Peyer's patch (tissue), 4 donors: ENCODE data around the gene GCLC. TPM values are rescaled to one million over a fixed set of nuclear protein-coding genes. Genes with fewer than 3 reads are reported as not detected.

Experiments used
- DNase-seq, 3 donors: peaks; one replicate each; pipeline ENCODE4 v3.0.0-alpha.2; 2017 to 2019
- H3K27ac ChIP-seq, 4 donors: fragments of 200-600 bp; sonication (generic); one replicate each; pipeline ENCODE4 v1.5.1; 2016 to 2019
- H3K27me3 ChIP-seq, 2 donors: fragments of 200-600 bp; sonication (generic); one replicate each; pipeline ENCODE4 v1.5.1; 2019
- H3K36me3 ChIP-seq, 3 donors: fragments of 200-600 bp; sonication (generic); one replicate each; pipeline ENCODE4 v1.5.1; 2016 to 2019
- H3K4me1 ChIP-seq, 4 donors: fragments of 200-600 bp; sonication (generic); one replicate each; pipeline ENCODE4 v1.5.1; 2016 to 2019
- H3K4me3 ChIP-seq, 4 donors: fragments of 200-600 bp; sonication (generic); 1 replicate in 3 of 4; 2 replicates in 1 of 4; pipeline ENCODE4 v1.5.1; 2016 to 2019; ENCODE audit warnings: mild to moderate bottlenecking in 1 of 4
- H3K9me3 ChIP-seq, 4 donors: fragments of 200-600 bp; sonication (generic); one replicate each; pipeline ENCODE4 v1.5.1; 2016 to 2019; ENCODE audit warnings: mild to moderate bottlenecking in 1 of 4
- POLR2A ChIP-seq, 2 donors: fragments of 450-650 bp; IDR thresholded peaks; one replicate each; pipeline ENCODE4 v1.5.1; 2017; ENCODE audit warnings: antibody characterized with exemption in 2 of 2, mild to moderate bottlenecking in 2 of 2, moderate library complexity in 2 of 2
- total RNA-seq, 4 donors: library from RNA; depleted of rRNA; stranded (reverse); fragments of >200 nt; gene quantifications; one replicate each; pipeline ENCODE4 v1.1.0, GENCODE V29; 2016
- TF ChIP-seq, protein P1 (sequence below), 6 experiments: fragments of 450-650 bp in 4 of 6; fragments of 200-600 bp in 2 of 6; sonication (generic) in 1 of 6; IDR thresholded peaks; one replicate each; pipeline ENCODE4 v1.5.1; 2017 to 2019; ENCODE audit warnings: antibody characterized with exemption in 6 of 6, mild to moderate bottlenecking in 3 of 6, moderate library complexity in 1 of 6

GCLC gene
- total RNA-seq, 4 donors from 2014 or later = 77.5 to 143 (median 126) TPM

DNA sequence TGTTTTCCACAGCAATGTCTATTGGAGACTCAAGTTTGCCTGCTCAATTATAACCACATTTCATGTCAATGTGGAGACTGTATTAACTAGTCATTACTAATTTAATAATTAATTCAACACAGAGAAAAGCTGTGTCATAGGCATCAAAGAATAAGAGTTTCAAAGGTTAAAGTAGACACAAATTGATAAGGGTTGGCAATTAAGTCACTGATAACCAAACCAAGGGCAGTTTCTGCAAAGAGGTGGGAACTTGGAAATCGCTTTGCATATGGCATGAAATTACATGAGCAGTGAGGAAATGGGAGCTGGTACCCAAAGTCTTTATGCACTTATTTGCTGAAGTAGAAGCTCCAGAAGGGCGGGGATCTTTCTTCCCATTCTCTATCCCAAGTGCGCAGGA lies 34.2 kb downstream of the GCLC start:
- DNase-seq = no peak
- TF ChIP-seq, protein P1, sequence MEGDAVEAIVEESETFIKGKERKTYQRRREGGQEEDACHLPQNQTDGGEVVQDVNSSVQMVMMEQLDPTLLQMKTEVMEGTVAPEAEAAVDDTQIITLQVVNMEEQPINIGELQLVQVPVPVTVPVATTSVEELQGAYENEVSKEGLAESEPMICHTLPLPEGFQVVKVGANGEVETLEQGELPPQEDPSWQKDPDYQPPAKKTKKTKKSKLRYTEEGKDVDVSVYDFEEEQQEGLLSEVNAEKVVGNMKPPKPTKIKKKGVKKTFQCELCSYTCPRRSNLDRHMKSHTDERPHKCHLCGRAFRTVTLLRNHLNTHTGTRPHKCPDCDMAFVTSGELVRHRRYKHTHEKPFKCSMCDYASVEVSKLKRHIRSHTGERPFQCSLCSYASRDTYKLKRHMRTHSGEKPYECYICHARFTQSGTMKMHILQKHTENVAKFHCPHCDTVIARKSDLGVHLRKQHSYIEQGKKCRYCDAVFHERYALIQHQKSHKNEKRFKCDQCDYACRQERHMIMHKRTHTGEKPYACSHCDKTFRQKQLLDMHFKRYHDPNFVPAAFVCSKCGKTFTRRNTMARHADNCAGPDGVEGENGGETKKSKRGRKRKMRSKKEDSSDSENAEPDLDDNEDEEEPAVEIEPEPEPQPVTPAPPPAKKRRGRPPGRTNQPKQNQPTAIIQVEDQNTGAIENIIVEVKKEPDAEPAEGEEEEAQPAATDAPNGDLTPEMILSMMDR (IDR thresholded peaks at IDR 0.05) = no peak
- TF ChIP-seq POLR2A (IDR thresholded peaks at IDR 0.05) = no peak
- H3K27ac ChIP-seq = no peak overlapping the region
- H3K9me3 ChIP-seq = no peaks in the 10 kb centered on the region
- no peaks in the 10 kb centered on the region for H3K27me3 ChIP-seq
- H3K36me3 ChIP-seq = peaks cover 0 to 51% (median 0%) of the 10 kb centered on the region in 3 donors
- H3K4me1 ChIP-seq = peaks cover 0 to 34% (median 0%) of the 10 kb centered on the region in 4 donors
- H3K4me3 ChIP-seq = no peak overlapping the region

DNA sequence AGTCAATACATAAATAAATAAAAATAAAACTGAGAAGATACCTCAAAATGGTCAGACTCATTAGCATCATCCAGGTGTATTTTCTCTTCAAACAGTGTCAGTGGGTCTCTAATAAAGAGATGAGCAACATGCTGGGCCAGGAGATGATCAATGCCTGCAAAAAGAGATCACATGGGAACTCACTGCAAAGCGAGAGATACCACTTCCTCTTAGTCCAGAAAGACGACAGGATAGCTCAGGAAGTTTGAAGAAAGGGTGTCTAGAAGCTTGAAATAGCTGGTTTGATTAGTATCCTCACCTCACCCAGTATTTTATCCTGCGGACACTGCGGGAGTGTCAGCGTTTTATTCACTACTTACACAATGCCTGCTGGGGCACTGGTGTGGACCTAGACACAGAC lies 38.0 kb downstream of the GCLC start:
- TF ChIP-seq, protein P1 (IDR thresholded peaks at IDR 0.05) = no peak
- no peak for TF ChIP-seq POLR2A (IDR thresholded peaks at IDR 0.05)
- Histone ChIP-seq H3K9me3 (no peaks in the 10 kb centered on the region), H3K4me3 (no peak overlapping the region), H3K27ac (no peak overlapping the region), H3K4me1 (peaks cover 0 to 1% (median 0%) of the 10 kb centered on the region in 4 donors), H3K27me3 (no peaks in the 10 kb centered on the region), H3K36me3 (peaks cover 0 to 57% (median 0%) of the 10 kb centered on the region in 3 donors)
- DNase-seq = no peak

DNA sequence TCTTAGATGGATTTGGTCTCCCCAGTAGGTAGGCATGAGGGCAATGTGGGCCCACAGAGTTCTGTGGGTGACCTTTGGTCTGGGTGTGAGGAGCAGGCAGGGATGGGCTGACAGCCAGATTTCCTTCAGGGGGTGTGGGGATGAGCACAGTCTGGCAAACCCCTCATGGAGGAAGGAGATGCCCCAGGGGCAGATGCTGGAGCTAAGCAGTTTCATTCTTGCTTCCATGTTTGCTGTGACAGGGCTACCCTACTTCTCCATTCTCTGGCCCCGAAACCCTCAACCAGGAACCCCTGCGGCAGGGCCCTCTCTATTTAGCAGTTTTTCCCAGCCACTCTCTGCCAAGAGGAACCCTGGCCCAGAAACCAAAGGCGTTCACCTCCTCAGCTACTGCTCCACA lies 40.4 kb downstream of the GCLC start:
- no peaks in the 10 kb centered on the region for H3K4me1 ChIP-seq
- DNase-seq = no peak
- no peaks in the 10 kb centered on the region for H3K9me3 ChIP-seq
- H3K27me3 ChIP-seq = no peaks in the 10 kb centered on the region
- peaks cover 0 to 68% (median 0%) of the 10 kb centered on the region in 3 donors for H3K36me3 ChIP-seq
- H3K4me3 ChIP-seq = no peak overlapping the region
- no peak overlapping the region for H3K27ac ChIP-seq
- TF ChIP-seq, protein P1 (IDR thresholded peaks at IDR 0.05) = no peak
- no peak for TF ChIP-seq POLR2A (IDR thresholded peaks at IDR 0.05)

DNA sequence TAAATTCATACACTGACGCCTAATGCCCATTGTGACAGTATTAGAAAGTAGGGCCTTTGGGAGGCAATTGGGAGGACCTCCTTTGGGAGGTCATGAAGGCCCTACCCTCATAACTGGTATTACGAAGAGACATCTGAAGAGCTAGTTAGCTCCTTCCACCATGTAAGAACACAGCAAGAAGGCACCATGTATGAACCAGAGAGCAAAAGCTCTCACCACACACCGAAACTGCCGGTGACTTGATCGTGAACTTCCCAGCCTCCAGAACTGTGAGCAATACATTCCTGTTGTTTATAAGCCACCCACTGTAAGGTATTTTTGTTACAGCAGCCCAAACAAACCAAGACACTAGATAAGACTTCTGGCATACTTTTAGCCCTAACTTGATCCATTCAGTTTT lies 41.8 kb downstream of the GCLC start:
- DNase-seq = no peak
- Histone ChIP-seq H3K27ac (no peak overlapping the region), H3K9me3 (no peaks in the 10 kb centered on the region), H3K36me3 (peaks cover 0 to 74% (median 0%) of the 10 kb centered on the region in 3 donors), H3K4me1 (no peaks in the 10 kb centered on the region), H3K27me3 (no peaks in the 10 kb centered on the region), H3K4me3 (no peak overlapping the region)
- no peak for TF ChIP-seq POLR2A (IDR thresholded peaks at IDR 0.05)
- TF ChIP-seq, protein P1 (IDR thresholded peaks at IDR 0.05) = no peak

DNA sequence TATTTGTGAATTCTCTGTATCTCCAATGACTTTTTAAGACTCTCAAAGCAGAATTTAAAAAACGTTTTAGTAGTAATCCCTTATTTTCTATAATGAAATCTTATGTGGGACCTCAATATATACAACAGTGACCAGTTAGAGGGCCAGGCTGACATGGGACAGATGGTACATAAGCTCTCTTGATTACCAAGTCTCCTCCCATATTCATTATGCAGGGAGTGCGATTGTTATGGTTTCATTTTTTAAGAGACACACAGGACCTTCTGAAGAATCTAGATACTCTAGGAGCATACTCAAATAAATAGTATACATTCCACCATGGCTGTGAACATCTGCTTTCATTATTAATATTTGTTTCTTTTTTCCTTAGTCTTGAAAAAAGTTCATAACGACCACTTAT lies 43.5 kb downstream of the GCLC start:
- TF ChIP-seq, protein P1 (IDR thresholded peaks at IDR 0.05) = no peak
- no peak for TF ChIP-seq POLR2A (IDR thresholded peaks at IDR 0.05)
- Histone ChIP-seq H3K4me3 (no peak overlapping the region), H3K27ac (no peak overlapping the region), H3K27me3 (no peaks in the 10 kb centered on the region), H3K9me3 (no peaks in the 10 kb centered on the region), H3K4me1 (no peaks in the 10 kb centered on the region), H3K36me3 (peaks cover 0 to 67% (median 0%) of the 10 kb centered on the region in 3 donors)
- DNase-seq = no peak

DNA sequence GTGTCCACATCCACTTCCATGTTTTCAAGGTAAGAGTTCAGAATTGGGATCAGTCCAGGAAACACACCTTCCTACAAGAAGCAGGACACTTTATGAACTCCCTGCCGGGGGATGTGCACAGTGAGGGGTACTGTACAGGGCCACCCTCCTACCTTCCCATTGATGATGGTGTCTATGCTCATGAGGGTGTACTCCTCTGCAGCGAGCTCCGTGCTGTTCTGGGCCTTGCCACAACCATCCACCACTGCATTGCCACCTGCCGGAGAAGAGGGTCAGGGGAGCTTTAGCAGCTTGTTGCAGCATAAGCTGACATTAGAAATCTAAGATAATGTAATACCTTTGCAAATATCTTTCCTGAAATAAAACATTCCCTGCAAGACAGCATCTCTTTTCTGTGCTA lies 44.8 kb downstream of the GCLC start:
- Histone ChIP-seq H3K4me3 (no peak overlapping the region), H3K27me3 (no peaks in the 10 kb centered on the region), H3K36me3 (peaks cover 0 to 54% (median 0%) of the 10 kb centered on the region in 3 donors), H3K4me1 (peaks cover 0 to 4% (median 0%) of the 10 kb centered on the region in 4 donors), H3K27ac (no peak overlapping the region), H3K9me3 (no peaks in the 10 kb centered on the region)
- no peak for DNase-seq
- TF ChIP-seq, protein P1 (IDR thresholded peaks at IDR 0.05) = no peak
- no peak for TF ChIP-seq POLR2A (IDR thresholded peaks at IDR 0.05)
